ENCODE measurements around the gene DPEP2.
"Not testable (repeated sequence)": the region's sequence is repeated elsewhere in the genome, so short reads cannot be mapped to it uniquely, and the experiment has no call there.

DPEP2 gene

DNA sequence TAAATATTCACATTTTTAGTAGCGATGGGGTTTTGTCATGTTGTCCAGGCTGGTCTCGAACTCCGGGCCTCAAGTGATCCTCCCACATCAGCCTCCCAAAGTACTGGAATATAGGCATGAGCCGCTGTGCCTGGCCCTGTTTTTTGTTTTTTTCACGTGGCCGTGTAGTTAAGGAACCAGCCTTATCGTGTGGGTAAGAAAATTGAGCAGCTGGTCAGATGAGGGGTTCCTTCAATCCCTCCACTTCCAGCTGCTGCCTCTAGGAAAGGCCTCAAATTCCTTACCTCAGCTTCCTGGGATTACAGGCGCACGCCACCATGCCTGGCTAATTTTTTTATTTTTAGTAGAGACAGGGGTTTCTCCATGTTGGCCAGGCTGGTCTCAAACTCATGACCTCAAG is 5.9 kb upstream of the DPEP2 start:
- no peak for DNase-seq

DNA sequence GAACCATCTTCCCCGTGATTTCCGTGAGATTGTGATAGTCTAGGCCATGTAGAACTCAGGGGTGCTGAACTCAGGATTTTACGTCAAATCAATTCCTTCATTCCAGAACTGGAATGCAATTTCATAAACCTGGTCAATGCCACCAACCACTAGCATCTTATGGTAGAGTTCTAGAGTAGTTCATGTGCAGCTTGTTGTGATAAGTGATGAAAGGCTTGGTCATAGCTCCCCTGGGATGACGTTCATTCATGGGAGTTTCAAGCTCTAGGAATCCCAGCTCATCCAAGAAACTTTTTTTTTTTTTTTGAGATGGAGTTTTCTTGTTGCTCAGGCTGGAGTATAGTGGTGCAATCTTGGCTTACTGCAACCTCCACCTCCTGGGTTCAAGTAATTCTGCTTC is 3.7 kb upstream of the DPEP2 start:
- no peak for DNase-seq

DNA sequence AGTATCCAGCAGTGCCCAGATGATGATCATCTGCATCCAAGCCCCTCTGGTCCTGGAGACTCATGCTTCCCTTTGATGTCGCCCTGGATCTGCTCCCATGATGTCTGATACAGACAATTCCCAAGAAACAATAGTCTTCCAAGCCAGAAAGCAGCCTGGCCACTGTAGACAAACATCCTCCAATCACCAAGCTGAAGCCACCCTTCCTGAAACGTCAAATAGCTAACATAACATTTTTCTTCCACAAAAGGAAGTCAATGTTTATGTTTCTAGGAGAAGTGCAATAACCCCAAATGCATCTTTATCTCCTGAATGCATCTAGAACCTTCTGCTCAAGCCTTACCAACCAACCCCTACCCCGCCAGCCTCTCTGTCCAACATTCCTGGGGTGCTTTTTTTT is 1.2 kb upstream of the DPEP2 start:
- no peak for DNase-seq

DNA sequence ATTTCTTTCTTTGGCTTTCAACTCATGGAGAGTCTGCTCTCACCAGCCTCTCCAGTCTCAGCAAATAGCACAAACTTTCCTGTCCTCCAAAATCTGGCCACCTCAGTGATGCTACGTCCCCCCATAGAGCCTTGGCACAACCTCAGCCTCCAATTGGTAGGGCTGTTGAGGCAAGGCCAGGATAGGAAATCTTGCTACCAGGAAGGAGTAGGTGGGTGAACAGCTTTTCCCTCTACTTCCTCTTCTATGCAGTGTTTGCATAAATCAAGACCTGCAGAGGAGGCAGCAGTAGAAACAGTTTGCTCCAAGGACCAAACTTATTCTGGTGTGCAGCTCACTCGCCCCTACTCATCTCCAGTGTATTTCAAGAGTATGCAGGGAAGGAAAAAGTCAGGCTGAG is 701 bp upstream of the DPEP2 start:
- DNase-seq, result no peak

DNA sequence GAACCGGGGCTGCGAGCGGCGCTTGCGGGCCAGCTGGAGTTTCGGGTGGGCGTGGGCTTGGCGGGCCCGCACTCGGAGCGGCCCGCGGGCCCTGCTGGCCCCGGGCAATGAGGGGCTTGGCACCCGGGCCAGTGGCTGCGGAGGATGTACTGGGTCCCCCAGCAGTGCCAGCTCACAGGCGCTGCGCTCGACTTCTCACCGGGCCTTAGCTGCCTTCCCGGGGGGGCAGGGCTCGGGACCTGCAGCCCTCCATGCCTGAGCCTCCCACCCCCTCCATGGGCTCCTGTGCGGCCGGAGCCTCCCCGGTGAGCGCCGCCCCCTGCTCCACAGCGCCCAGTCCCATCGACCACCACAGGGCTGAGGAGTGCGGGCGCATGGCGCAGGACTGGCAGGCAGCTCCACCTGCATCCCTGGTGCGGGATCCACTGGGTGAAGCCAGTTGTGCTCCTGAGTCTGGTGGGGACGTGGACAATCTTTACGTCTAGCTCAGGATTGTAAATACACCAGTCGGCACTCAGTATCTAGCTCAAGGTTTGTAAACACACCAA is 979 bp downstream of the DPEP2 start:
- DNase-seq, result not testable (repeated sequence)

DNA sequence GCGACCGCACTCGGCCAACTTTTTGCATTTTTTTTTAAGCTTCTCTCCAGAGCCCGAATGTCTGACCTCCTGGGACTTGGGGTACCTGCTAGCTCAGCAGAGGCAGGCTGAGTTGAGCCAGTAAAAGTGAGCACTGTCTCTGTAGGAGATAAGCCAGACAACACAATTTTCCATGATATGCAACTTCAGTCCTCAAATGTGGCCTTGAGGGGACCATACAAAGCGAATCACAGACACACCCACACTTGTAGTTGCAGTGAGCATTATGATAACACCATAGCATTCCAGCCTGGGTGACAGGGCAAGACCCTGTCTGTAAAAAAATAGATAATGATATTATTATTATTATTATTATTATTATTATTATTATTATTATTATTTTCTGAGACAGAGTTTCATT is 2.6 kb downstream of the DPEP2 start:
- no peak for DNase-seq

DNA sequence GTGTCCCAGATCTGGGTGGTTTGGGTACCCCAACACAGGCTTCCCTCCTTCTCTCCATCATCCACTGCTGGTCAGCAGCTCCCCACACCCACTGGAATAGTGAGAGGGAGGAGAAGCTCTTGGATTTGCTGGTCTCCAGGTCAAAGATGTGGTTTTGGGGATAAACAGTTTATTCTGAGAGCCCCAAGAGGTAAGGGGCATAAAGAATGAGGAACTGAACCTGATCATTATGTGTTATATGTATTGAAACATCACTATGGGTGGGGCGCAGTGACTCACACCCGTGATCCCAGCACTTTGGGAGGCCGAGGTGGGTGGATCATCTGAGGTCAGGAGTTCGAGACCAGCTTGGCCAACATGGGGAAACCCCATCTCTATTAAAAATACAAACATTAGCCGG is 3.9 kb downstream of the DPEP2 start:
- DNase-seq, result no peak

DNA sequence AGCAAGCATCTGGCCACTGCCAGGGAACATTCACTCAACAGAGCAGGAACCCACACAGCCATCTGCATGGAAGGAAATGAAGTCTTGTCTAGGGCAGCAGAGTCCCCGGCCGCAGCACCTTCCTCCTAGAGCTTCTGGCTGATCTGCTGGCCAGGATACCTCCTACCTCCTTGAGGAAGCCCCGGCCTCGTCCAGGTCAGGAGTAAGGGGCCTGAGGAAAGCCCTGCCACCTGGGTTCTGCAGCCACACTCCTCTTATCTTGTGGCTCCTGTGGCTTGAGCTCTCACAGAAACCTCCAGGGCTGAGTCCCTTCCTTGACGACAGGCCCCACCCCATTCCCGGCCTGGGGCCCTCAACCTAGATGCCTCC is 5.3 kb downstream of the DPEP2 start:
- DNase-seq, result not testable (repeated sequence)

DNA sequence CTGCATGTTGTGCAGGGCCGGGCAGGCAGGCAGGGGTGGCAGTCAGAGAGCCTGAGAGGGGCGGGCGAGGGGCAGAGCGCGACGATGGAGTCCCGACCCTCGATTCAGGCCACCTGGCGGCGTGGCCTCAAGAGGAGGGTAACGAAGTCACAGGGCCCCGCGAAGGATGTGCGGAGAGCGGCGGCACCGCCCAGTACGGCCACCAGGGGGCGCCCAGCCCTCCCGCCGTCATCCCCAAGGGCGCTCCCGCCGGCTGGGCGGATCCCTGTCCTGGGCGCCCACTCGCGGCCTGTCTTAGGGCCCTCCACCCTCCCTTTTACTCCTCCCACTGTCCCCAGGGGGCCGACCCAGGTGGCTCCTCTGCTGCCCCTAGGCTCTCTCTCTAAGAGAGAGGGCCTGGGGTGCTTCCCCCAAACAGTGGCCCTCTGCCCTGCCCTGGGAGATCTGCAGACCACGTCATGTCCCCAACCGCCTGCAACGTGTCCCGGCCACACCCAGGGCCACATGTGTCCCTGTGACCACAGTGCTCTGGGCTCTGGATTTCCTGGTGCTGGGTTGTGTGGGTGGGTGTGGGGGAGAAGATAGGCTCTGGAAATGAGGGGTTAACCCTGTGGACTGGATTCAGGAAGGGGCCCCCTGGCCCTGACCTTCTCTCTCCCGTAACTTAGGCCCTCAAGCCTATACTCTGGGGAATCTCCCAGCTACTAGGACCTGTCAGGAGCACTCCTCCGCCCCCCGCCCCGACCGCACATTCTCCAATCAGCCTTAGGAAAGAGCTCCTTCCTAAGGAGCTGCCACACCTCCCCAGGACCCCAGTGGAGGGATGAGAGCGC is 5.9 kb downstream of the DPEP2 start:
- peak; percentile 82 for DNase-seq

DNA sequence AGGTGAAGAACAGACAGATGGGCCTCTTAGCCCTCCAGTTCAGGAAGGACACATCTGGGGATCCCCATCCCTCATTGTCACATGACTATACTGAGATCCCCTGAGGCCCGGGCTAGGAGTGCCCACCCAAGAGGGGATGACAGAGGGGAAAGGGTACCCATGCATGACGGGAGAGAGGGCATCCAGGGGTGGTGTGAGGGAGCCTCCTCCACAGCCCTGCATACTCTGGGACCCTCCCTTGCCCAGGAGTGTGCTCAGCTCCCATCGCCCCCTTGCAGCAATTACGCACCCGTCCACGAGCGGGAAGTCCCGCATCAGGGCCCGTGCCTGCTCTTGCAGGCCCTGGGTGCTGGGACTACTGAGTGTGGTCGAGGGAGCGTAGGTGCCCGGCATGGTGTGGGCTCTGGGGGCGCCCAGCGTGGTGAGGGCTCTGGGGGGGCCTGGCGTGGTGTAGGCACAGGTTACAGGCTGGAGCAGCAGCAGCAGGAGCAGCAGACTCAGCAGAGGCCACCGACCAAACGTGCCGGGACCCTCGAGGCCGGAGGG is 6.5 kb downstream of the DPEP2 start:
- DNase-seq, result no peak

DNA sequence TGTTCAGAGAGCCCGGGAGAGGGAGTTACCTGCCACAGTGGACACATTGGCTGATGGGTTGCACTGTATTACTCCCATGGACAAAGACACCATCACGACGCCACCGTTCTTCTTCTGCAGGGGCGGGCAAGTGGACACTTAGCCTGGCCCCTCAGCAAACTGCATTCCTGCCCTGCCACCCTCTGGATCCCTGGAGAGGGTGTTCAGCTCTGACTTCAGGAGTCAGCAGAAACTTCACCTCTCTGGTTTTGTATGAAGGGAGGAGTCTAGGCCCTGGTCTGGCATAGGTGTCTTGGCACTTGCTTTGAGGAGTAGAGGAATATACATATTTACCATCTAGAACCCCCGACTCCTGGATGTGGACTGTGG is 9.3 kb downstream of the DPEP2 start:
- no peak for DNase-seq

DNA sequence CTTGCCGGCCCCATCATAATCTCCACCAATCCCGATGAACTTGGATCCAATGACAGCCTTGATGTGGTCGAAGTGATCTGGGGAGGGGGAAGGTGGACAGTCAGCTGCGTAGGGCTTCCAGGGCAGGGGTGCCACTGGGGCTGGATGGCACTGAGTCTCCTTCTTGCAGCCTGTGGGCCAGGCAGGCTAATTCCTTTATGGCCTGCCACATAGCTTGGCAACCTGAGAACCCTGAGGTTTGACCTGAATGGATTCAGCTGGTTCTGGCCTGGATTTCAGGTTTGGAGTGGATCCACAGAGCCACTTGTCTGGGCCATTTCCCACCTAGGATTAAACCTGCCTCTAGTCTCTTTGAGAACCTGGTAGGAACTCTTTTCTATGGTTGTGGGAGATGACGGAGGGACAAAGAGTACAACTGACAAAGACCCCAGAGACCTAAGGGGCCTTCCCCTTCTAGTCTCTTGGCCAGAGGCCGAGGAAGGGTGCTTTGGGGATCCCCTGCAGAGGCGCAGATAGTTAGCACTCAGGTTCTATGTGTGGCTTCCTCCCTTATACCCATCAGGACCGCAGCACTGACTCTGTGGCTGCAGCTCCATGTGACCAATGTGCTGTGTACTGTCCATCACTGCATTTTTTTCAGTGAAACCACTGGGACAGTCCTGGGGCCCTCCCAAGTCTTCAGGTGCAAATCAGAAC is 9.8 kb downstream of the DPEP2 start:
- no peak for DNase-seq

DNA sequence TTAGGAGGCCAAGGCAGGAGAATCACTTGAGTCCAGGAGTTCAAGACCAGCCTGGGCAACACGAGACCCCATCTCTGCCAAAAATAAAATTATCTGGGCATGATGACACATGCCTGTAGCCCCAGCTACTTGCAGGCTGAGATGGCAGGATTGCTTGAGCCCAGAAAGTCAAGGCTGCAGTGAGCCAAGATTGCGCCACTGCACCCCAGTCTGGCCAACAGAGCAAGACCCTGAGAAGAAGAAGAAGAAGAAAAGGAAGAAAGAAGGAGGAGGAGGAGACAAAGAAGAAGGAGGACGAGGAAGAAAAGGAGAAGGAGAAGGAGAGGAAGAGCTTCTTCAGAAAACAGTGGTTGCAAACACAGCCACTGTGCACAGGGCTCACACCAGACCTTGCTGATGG is 10.6 kb downstream of the DPEP2 start:
- no peak for DNase-seq

DNA sequence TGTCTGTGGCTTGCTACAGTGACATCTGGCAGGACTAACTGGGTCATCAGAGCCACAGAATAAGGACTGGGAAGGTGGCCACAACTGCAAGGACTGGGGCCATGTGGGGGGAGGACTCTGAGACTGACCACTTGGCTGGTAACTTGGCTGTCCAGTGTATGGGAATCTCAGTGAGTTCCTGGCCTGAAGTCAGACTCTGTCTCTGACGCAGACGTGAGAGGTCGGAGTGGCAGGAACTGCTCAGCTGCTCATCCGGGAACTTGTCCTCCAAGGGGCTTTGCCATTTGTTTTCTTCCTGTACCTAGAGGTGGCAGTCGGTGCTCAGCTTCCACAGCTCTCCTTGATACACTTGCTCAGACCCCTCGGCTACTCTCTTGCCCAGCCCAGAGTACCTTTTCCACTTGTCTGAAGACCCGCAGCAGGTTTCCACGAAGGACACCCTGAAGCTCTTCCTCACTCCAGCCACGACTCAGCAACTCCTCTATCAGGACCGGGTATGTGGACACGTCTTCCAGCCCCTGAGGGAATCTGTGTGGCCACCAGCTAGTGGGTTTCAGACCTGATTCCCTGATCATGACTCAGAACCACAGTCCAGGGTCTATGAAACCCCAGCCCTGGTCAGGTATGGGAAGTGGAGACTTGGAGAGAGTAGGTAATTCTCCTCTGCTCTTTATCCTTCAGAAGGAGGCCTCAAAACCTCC is 11.7 kb downstream of the DPEP2 start:
- no peak for DNase-seq

DNA sequence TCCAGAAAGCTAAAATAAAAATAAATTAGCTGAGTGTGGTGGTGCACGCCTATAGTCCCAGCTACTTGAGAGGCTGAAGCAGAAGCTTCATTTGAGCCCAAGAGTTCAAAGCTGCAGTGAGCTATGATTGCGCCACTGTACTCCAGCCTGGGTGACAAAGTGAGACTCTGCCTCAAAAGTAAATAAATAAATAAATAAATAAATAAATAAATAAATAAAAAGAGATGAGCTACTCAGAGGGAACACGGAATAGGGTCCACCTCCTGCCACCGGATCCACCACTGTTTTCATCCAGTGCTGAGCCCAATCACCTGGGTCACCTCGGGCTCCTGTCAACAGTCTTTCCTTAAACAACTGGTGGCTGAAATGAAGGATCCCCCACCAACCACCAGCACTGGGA is 12.3 kb downstream of the DPEP2 start:
- no peak for DNase-seq

DNA sequence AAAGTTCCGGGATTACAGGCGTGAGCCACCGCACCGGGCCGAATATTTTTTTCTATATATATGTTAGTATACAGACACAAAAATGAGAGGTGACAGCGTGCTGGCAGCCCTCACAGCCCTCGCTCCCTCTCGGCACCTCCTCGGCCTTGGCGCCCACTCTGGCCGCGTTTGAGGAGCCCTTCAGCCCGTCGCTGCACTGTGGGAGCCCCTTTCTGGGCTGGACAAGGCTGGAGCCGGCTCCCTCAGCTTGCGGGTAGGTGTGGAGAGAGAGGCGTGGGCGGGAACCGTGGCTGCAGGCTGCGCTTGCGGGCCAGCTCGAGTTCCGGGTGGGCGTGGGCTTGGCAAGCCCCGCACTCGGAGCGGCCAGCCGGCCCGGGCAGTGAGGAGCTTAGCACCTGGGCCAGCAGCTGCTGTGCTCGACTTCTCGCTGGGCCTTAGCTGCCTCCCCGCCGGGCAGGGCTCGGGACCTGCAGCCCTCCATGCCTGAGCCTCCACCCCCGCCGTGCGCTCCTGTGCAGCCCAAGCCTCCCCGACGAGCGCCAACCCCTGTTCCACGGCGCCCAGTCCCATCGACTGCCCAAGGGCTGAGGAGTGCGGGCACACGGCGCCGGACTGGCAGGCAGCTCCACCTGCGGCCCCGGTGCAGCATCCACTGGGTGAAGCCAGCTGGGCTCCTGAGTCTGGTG is 17.1 kb downstream of the DPEP2 start:
- no peak for DNase-seq

DNA sequence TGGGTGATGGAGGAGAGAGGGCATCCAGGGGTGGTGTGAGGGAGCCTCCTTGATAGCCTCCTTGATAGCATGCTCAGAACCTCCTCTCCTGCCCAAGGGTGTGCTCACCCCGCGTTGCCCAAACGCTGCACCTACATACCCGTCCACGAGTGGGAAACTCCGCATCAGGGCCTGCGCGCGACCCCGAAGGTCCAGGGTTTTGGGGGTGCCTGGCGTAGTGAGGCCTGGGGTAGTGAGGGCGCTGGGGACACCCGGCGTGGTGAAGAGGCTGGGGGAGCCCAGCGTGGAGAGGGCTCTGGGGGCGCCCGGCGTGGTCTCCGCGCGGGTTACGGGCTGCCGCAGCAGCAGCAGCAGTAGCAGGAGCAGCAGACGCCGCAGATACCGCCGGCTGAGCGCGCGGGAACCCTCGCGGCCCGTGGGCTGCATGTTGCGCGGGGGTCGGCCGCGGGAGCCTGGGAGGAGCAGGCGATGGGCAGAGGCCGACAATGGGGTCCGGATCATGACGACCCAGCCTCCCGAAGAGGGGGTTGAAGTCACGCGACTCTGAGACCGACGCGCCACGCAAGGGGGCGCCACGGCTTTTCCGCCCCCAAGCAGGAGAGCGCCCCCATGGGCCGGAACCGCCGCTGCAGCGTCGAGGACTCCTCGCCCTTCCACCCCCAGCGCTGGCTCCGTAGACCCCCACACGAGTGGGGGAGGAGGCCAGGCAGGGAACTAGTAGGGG is 19.2 kb downstream of the DPEP2 start, which contains the start of gene DPEP3:
TSS of gene DPEP3 (minus strand) at position 545 of the 724 bp plus-strand sequence. CDS start at position 426, 119 bp downstream.
- DNase-seq, result no peak

DNA sequence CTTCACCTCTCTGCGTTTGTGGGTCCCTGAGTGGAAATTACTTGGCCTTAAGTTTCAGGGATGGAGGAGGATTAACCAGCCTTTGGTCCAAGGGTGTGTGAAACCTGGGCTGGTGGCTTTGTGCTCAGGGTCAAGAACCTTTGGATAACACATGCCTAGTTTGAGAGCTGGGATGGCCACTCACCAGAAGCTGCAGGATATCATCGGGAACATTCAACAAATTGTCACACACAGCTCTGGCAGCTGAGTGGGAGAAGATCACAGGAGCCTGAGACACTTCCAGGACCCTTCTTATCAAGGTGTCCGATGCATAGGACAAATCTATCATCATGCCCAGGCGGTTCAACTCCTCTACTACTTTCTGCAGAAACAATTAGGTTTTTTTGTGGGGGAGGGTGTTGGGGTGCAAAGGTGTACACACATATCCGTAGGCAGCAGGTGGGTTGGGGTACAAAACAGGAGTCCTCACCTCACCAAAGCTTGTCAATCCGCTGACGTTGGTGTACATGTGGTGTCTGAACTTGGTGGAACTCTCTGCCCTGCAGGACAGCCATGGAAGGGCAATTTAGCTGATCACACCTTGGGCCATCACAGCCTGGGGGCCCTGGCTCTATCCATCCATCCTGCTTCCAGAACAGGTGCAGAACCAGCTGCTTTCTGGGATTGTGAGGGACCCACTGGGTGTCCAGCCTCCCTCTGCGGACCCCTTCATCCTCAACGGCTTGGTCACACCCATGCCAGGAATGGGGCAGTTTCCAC is 21.6 kb downstream of the DPEP2 start:
- DNase-seq, result no peak

DNA sequence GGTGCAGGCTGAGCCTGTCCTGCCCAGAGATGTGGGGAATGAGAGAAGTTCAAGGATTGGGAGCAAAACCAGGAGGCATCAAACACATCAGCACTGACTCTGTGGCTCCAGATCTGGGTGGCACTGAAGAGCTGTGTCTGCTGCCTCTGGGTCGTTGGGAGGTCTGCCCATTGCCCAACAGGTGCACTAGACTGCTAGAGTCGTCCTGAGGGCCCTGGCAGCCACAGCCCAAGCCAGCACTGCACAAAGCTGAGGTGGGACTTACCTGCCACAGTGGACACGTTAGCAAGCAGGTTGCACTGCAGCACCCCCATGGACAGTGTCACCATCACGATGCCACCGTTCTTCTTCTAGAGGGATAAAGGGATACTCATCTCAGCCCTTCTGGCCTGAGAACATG is 22.3 kb downstream of the DPEP2 start:
- DNase-seq, result no peak

DNA sequence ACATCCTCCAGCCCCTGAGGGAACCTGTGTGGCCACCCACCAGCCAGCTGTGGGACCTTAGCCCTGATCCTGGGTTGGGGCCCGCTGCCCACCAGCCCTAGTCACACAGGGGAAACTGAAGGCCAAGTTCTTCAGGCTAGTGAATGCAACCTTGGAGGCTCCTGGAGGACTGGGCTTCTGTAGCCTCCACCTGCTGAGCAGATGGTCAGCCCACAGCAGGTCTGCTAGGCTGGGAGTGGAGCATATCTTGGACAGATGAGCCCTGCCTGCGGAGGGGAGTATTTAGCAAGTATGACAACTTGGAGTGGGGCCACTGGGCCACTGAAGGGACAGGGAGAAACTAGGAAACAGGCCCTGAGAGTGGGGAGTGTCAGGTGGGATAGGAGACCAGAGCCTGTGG is 23.1 kb downstream of the DPEP2 start:
- DNase-seq, result no peak

Measured in activated CD8-positive, alpha-beta memory T cell treated with anti-CD3 and anti-CD28 coated beads, Interleukin-2, amount 50 U/mL, for 4 hours (primary cell).